Activated CD8-positive, alpha-beta memory T cell treated with anti-CD3 and anti-CD28 coated beads, Interleukin-2, amount 10 ng/mL, durations not matched to agents 7 days and 5 days (primary cell): ENCODE data around the gene TRNT1. TPM values are rescaled to one million over a fixed set of nuclear protein-coding genes. Genes with fewer than 3 reads are reported as not detected.
A peak's percentile ranks its signal among the peaks of the same experiment; 100 is the strongest.

Experiments used
- ATAC-seq: fragments of 150-1000 bp; cut with Tn5 transposase; one replicate; pipeline ENCODE4 v1.10.0; 2021; ENCODE audit warnings: moderate library complexity
- CTCF ChIA-PET: fragments of 350-600 bp; sonication (Branson Sonifier 250); formaldehyde crosslinking; loops from one replicate; lab custom pipeline; 2021; ENCODE audit warnings: antibody characterized with exemption; lab: Charles Lee
- DNase-seq: peaks from one replicate; pipeline ENCODE4 v3.0.0-alpha.2; 2020
- H3K27ac Mint-ChIP-seq: one replicate; pipeline ENCODE4 v1.8.0; 2021; ENCODE audit warnings: mild to moderate bottlenecking, mixed read lengths
- H3K27me3 Mint-ChIP-seq: one replicate; pipeline ENCODE4 v1.8.0; 2021; ENCODE audit warnings: mixed read lengths
- H3K36me3 Mint-ChIP-seq: one replicate; pipeline ENCODE4 v1.8.0; 2021; ENCODE audit warnings: mild to moderate bottlenecking, mixed read lengths
- H3K4me1 Mint-ChIP-seq: one replicate; pipeline ENCODE4 v1.8.0; 2021; ENCODE audit warnings: mixed read lengths
- H3K4me3 Mint-ChIP-seq: one replicate; pipeline ENCODE4 v1.8.0; 2021; ENCODE audit warnings: mild to moderate bottlenecking, moderate library complexity, mixed read lengths
- H3K9me3 Mint-ChIP-seq: one replicate; pipeline ENCODE4 v1.8.0; 2022; ENCODE audit warnings: low read depth, mixed read lengths
- total RNA-seq, 2 experiments: library from RNA; stranded (reverse); gene quantifications; one replicate each; pipeline ENCODE4 v1.2.3, GENCODE V29; 2021

The TRNT1 gene
- total RNA-seq, 2 experiments from 2014 or later, result 35.0 to 39.6 TPM

DNA sequence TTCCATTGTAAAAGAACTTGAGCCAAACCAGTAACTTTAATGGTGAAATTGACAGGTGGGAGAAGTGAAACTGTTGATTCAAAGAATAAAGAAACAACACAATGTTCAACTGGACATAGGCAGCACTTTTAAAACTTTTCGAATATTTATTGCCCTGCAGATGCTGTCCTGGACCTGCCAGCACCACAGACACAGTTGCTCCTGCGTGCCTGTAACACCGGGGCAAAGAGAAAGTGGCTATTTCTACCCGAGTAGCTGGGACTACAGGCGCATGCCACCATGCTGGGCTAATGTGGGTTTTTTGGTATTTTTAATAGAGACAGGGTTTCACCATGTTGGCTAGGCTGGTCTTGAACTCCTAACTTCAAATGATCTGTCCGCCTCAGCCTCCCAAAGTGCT, 24.0 kb upstream of the TRNT1 start:
- ATAC-seq (no peak), DNase-seq (no peak)
- Mint-ChIP-seq H3K27me3 (peaks cover 9% of the 10 kb centered on the region), H3K27ac (no peak overlapping the region), H3K9me3 (no peaks in the 10 kb centered on the region), H3K4me1 (peaks cover 6% of the 10 kb centered on the region), H3K36me3 (no peaks in the 10 kb centered on the region), H3K4me3 (no peak overlapping the region)
- CTCF ChIA-PET, result no interaction called here

DNA sequence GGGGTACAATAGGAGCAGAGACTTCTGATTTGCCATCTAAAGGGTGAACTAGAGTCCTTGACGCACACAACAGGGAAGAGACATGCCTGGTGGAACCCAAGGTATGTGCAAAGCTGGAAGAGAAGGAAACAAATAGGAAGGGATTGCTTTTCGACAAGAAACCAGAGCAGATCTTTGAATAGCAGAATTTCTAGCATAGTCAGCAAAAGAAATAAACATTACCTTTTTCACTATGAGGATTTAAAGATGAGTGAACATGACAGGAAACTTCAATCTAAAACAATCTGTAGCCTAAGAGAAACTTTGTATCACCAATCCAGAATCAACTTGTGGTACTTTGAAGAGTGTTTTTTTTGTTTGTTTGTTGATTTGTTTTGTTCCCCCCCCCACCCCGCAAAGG, 21.5 kb upstream of the TRNT1 start:
- CTCF ChIA-PET, result no interaction called here
- DNase-seq, result no peak
- no peaks in the 10 kb centered on the region for H3K36me3 Mint-ChIP-seq
- no peak for ATAC-seq
- H3K4me1 Mint-ChIP-seq, result peaks cover 18% of the 10 kb centered on the region
- no peak overlapping the region for H3K4me3 Mint-ChIP-seq
- peaks cover 9% of the 10 kb centered on the region for H3K27me3 Mint-ChIP-seq
- no peak overlapping the region for H3K27ac Mint-ChIP-seq
- H3K9me3 Mint-ChIP-seq, result no peaks in the 10 kb centered on the region

DNA sequence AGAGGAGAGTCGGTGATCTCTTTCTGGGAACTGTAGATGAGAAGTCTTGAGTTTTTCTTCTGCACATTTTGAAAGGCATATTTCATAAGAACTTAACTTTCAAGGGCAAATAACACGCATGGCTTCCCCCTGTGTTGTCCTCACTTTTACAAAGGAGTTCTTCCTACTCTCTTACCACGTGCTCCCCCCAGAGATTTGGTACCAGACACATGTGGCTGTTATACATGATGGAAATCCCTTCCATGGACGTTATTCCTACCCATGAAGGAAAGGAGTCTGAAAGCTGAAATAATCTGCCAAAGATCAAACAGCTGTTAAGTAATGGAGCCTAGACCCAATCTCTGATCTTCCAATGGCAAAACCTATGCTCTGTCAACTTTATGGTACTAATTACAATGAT, 20.9 kb upstream of the TRNT1 start:
- Mint-ChIP-seq H3K27me3 (peaks cover 9% of the 10 kb centered on the region), H3K27ac (no peak overlapping the region), H3K4me1 (peaks cover 24% of the 10 kb centered on the region), H3K36me3 (no peaks in the 10 kb centered on the region), H3K9me3 (no peaks in the 10 kb centered on the region), H3K4me3 (no peak overlapping the region)
- CTCF ChIA-PET, result interaction anchor here (1.0 kb wide), 1 partner anchor 73 kb away, joined by 3 read pairs; no protein-coding TSS in a partner anchor
- DNase-seq (no peak), ATAC-seq (no peak)

DNA sequence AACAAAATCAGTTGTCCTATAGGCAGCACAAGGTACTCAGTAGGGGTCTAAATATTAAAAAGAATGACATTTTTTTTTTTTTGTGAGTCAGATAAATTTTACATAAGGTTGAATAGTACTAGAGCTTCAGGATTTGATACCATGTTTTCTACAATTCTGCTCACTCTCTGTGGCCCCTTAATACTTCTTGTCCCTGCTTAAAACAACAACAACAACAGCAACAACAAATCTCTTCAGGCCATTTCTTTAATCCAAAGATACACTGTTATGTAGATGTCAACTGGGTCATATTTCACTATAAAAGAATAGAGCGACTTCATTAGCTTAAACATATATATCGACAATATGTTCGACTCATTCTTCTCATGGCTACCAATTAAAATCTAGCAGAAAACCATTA, 19.6 kb upstream of the TRNT1 start:
- Mint-ChIP-seq H3K4me1 (peaks cover 21% of the 10 kb centered on the region), H3K4me3 (no peak overlapping the region), H3K9me3 (no peaks in the 10 kb centered on the region), H3K27ac (no peak overlapping the region), H3K27me3 (peaks cover 9% of the 10 kb centered on the region), H3K36me3 (no peaks in the 10 kb centered on the region)
- CTCF ChIA-PET, result no interaction called here
- ATAC-seq, result no peak
- DNase-seq, result no peak

DNA sequence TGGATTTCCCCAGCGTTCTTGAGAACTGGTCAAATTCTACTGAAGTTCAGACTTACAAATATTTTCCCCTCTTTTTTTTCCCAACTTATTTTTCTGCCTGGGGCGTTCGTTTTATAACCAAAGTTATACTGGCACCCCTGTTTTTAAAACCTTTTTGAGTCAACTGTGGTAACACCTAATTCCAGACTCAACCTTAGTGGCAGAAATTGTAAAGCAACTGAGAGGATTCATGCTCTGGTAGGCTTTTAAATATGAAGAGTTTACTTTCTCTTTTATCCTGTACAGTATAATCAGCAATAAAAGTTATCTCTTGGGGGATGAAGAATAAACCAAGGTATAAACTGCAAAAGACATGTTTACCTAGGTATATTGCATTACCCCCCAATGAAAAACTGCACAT, 18.9 kb upstream of the TRNT1 start:
- Mint-ChIP-seq H3K4me1 (peaks cover 21% of the 10 kb centered on the region), H3K27ac (no peak overlapping the region), H3K9me3 (no peaks in the 10 kb centered on the region), H3K36me3 (no peaks in the 10 kb centered on the region), H3K4me3 (no peak overlapping the region), H3K27me3 (peaks cover 9% of the 10 kb centered on the region)
- no peak for ATAC-seq
- DNase-seq, result no peak
- CTCF ChIA-PET, result no interaction called here

DNA sequence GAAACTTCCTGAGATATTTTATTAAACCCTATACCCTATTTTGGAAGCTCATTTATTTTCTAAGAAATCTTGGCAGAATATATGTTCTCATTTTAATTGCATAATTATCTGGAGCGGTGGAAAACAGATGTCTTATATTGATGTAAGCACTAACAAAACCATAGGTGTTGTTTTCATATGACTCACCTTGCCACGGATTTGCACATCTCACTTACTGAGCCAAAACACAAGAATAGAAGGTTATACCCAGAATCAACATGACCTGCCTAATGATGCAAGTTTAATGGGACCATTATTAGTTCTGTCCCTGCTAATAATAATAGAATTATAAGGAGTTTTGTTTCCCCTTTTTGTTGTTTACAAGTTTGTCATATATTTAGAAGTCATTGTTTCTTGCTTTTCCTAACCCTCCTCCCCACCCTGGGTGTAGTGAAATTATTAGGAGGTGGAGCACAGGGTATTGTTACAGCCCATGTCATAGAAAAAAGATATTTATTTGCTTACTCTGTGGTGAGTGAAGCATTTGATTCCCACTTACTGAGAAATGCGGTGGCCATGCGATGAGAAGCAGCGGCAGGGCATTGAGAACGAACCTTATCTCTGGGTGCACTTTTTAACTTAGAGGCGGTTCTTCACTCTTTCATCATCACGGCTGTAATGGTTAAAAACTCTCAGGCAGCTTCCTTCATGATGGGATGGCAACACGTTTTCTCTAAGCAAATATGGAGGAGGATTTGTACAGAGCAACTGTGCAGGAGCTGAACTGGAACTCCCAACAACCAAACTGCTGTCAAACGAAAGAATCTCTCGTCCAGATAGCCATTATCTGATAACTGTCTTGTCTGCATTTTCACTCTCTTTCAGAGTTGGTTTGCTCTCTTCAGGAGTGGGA, 17.1 kb upstream of the TRNT1 start:
- DNase-seq, result no peak
- Mint-ChIP-seq H3K27ac (peak overlapping the region; percentile 54), H3K9me3 (no peaks in the 10 kb centered on the region), H3K4me1 (peaks cover 25% of the 10 kb centered on the region), H3K4me3 (no peak overlapping the region), H3K36me3 (no peaks in the 10 kb centered on the region), H3K27me3 (peaks cover 9% of the 10 kb centered on the region)
- CTCF ChIA-PET, result no interaction called here
- peak; percentile 72 for ATAC-seq

DNA sequence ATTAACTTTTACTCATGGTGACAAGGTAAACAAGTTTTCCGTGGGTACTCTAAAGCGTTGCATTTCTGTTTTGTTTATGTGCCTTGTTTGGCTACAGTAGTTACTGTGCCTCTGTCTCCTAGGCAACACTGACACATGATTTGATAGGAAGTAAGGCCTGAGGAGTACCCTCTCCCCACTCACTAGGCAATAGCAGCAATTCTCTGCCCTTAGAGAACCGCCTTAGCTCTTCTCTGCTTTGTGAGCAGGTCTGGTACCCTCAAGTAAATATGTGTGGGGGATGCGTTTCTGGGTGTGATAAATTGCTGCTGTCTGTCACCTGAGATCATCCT, 16.5 kb upstream of the TRNT1 start, which contains the start of gene IL5RA:
Gene IL5RA (minus strand): TSS at position 76 of the 332 bp plus-strand sequence. CDS start 5,390 bp downstream, outside the sequence.
- H3K27ac Mint-ChIP-seq, result peak within 1 kb of the TSS; percentile 54

DNA sequence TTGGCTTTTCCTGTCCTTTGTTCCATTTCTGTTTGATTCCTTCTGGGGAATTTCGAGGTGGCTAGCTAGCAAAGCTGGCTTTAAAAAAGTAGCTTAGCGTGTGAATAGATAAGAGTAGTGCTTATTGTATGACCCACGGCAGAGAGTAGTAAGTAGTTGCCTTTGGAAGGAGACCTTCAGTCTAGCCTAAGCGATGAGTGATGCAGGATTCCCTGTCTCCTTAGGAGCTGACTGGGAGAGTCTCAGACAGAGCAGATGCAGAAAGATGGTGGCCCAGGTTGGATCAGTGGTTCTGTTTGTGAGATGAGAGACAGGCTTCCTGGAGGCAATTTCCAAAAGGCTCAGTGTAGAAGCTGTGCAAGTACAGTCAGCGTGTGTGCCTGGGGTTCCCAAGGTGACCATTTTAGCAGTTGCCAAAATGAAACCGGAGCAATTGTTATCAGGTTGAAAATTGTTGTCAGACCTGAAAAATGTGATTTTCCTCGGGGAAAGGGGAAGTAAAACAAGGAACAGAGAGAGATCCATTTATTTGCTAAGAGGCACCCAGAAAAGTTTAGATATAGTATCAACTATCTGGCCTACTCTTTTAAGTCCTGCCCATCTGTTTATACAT, 15.9 kb upstream of the TRNT1 start:
- H3K27ac Mint-ChIP-seq, result no peak overlapping the region
- CTCF ChIA-PET, result no interaction called here
- ATAC-seq, result no peak

More for the DNA sequence above, 16.5 kb upstream of the TRNT1 start, which contains the start of gene IL5RA:
- no peaks in the 10 kb centered on the region for H3K9me3 Mint-ChIP-seq
- DNase-seq (no peak), ATAC-seq (peak; percentile 69)
- no peaks in the 10 kb centered on the region for H3K36me3 Mint-ChIP-seq
- no peak within 1 kb of the TSS for H3K4me3 Mint-ChIP-seq
- CTCF ChIA-PET, result no interaction called here
- H3K4me1 Mint-ChIP-seq, result peaks cover 25% of the 10 kb centered on the region
- peaks cover 6% of the 10 kb centered on the region for H3K27me3 Mint-ChIP-seq

DNA sequence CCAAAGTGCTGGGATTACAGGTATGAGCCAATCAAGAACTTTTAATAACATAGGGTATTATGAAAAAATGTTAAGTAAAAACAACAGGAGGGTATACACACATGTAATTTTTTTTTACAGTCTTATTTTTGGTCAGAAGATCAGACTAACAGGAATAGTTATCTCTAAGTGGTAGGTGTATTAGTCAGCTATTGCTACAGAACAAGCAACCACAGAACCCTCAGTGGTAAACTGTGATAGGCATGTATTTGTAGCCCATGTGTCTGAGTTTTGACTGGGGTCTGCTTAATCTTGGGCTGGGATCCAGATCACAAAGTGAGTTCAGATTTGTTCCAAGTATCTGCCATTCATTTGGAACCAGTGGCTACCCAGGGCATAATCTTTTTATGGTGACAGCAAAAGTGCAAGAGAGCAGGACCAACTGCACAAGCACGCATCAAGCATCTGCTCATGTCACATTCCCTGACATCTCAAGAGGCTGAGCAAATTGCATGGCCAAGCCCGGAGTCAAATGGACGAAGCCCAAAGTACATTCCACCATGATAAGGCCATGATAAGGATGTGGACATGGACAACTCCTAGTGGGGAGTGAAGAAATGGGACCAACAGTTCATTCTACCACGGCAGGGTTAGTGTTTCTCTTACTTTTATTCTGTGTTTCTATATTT, 13.6 kb upstream of the TRNT1 start:
- H3K27ac Mint-ChIP-seq, result no peak overlapping the region
- peaks cover 3% of the 10 kb centered on the region for H3K27me3 Mint-ChIP-seq
- ATAC-seq (no peak), DNase-seq (no peak)
- CTCF ChIA-PET, result no interaction called here
- H3K4me1 Mint-ChIP-seq, result peaks cover 22% of the 10 kb centered on the region
- H3K9me3 Mint-ChIP-seq, result no peaks in the 10 kb centered on the region
- H3K36me3 Mint-ChIP-seq, result no peaks in the 10 kb centered on the region
- H3K4me3 Mint-ChIP-seq, result no peak overlapping the region

More for the DNA sequence above, 15.9 kb upstream of the TRNT1 start:
- no peak for DNase-seq
- no peaks in the 10 kb centered on the region for H3K36me3 Mint-ChIP-seq
- no peak overlapping the region for H3K4me3 Mint-ChIP-seq
- peaks cover 7% of the 10 kb centered on the region for H3K27me3 Mint-ChIP-seq
- H3K9me3 Mint-ChIP-seq, result no peaks in the 10 kb centered on the region
- H3K4me1 Mint-ChIP-seq, result peaks cover 25% of the 10 kb centered on the region

DNA sequence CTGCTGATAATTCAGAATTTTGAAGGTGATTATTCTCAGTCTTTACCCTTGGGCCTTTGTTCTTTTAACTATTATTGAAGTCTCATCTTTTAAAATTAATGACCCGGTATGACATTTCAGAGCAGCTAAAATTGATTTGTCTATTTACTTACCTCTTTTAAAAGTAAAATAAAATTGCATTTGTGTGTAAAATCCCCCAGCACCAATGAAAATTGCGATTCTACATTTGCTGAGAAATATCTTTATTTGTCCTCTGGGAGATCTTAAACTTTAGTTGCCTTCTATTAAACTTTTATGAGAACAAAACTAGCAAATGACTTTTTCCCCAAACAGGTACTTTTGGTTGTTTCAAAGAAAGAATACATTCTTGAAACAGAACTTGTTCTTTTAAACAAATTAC, 9.1 kb upstream of the TRNT1 start:
- no peak for ATAC-seq
- DNase-seq, result no peak
- CTCF ChIA-PET, result no interaction called here
- Mint-ChIP-seq H3K36me3 (no peaks in the 10 kb centered on the region), H3K4me1 (peaks cover 21% of the 10 kb centered on the region), H3K9me3 (no peaks in the 10 kb centered on the region), H3K4me3 (no peak overlapping the region), H3K27ac (no peak overlapping the region), H3K27me3 (peaks cover 3% of the 10 kb centered on the region)

DNA sequence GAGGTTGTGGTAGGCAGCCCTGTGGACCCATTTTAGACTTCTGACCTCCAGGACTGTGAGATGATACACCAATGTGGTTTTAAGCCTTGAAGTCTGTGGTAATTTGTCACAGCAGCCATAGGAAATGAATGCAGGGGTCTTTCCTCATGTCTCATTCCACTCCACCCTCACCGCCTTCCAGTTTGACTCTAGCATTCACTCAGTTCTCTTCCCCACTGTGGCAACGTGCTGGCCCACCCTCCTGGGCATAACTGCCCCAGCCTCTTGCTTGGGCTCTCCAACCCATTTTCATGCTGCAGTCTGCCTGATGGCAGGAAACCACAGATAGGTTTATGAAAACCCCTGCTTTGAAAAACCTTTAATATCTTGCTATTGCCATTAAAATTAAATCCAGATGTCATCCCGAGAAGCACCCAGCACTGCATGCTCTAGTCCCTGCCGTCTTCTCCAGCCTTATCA, 7.3 kb upstream of the TRNT1 start:
- ATAC-seq (peak; percentile 85), DNase-seq (peak; percentile 68)
- peak overlapping the region; percentile 21 for H3K27ac Mint-ChIP-seq
- H3K36me3 Mint-ChIP-seq, result peaks cover 1% of the 10 kb centered on the region
- H3K9me3 Mint-ChIP-seq, result no peaks in the 10 kb centered on the region
- peaks cover 3% of the 10 kb centered on the region for H3K27me3 Mint-ChIP-seq
- CTCF ChIA-PET, result no interaction called here
- H3K4me1 Mint-ChIP-seq, result peaks cover 16% of the 10 kb centered on the region
- no peak overlapping the region for H3K4me3 Mint-ChIP-seq

DNA sequence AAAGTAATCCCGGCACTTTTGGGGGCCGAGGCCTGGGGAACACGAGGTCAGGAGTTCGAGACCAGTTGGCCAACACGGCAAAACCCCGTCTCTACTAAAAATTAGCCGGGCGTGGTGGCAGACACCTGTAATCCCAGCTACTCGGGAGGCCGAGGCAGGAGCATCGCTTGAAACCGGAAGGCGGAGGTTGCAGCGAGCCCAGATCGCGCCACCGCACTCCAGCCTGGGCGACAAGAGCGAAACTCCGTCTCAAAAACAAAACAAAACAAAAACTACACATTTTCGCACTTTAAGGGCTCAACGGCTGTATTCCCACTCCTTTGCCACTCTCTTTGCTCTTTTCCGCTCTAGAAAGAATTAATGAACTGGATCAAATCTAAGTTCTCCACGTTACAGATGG, 763 bp upstream of the TRNT1 start:
- Mint-ChIP-seq H3K27me3 (no peaks in the 10 kb centered on the region), H3K4me3 (peak overlapping the region; percentile 96), H3K9me3 (no peaks in the 10 kb centered on the region), H3K27ac (peak overlapping the region; percentile 96), H3K4me1 (peaks cover 36% of the 10 kb centered on the region), H3K36me3 (peaks cover 30% of the 10 kb centered on the region)
- CTCF ChIA-PET, result no interaction called here
- DNase-seq (no peak), ATAC-seq (no peak)

DNA sequence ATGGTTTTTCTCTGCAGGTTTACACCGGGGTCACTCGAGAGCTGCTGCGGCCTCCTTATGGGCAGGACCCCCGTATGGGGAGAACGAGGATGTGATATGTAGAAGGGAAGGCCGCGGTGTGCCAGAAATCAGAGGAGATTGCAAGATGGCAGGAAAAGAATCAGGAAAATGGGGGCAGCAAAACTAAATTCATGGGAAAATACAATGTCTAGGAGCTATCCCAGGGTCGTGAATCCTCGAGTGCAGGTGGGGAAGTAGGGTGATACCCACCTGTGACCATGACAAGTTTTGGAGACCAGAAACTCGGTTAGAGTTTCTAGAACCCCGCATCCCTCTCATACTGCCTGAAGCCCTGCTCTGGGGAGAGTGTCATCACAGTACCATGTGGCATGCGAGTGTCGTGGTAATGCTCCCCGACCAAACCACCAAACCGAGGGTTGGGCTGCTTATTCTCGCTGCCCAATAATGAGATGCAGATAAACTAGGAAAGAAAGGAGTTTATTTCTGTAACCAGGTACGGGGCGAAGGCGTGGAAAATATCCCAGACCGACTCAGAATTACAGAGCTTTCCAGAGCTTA, 781 bp downstream of the TRNT1 start:
- peaks cover 36% of the 10 kb centered on the region for H3K4me1 Mint-ChIP-seq
- peaks cover 34% of the 10 kb centered on the region for H3K36me3 Mint-ChIP-seq
- H3K27ac Mint-ChIP-seq, result peak overlapping the region; percentile 96
- H3K9me3 Mint-ChIP-seq, result no peaks in the 10 kb centered on the region
- DNase-seq (peak; percentile 78), ATAC-seq (peak; percentile 21)
- CTCF ChIA-PET, result interaction anchor here (0.6 kb wide), 1 partner anchor 61 kb away, joined by 3 read pairs; no protein-coding TSS in a partner anchor
- H3K4me3 Mint-ChIP-seq, result peak overlapping the region; percentile 96
- H3K27me3 Mint-ChIP-seq, result no peaks in the 10 kb centered on the region
